HL-60/S4 treated with phorbol 12-myristate 13-acetate at 8.2 ng/mL for 4 days and 3 days (cell line): ENCODE data around the gene RNF11.

Source experiments
- in situ Hi-C: fragments of 300-500 bp; cut with MboI; formaldehyde crosslinking; loops from 2 replicates; pipeline ENCODE4 v1.15.0; 2022; ENCODE audit warnings: low sequenced_read_pairs

RNF11 gene

DNA sequence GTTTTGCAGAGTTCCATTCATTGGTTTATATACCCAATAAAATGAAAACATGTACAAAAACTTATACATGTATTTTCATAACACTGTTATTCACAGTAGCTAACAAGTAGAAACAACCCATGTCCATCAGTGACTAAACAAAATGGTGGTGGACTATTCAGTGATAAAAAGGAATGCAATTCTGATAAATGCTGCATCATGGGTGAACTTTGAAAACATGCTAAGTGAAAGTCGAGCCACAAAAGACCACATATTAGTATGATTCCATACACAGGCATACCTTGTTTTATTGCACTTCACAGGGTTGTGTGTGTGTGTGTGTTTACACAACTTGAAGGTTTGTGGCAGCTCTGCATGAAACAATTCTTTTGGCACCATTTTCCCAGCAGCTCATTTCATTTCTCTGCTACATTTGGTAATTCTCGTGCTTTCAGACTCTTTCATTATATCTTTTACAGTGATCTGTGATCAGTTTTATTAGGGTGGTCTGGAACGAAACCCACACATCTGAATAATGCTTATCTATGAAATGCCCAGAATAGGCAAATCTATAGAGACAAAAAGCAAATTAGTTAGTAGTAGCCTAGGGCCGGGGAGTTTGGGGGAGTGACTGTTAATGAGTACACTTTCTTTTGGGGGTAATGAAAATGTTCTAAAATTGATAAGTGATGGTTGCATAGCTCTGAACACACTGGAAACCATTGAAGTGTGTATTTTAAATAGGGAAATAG lies 27.2 kb downstream of the RNF11 start:
- in situ Hi-C loops, result no loop called here

DNA sequence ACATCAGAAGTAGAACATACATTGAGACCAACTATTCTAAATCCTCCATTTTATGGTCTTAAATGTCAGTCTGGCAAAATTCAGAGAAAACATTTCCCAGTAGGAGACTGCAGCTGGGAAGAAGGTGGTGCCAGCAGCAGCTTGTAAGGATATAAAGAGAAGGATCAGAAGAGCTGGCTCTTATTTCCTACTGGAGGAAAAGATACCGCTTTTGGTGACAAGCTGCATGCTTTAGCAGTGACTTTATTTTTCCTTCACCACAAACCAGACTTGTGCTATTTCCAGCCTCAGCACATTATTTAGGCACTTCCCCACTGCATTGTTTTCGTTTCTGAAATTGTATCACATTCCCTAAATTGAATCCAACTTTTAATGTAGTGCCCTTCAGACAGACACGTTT lies 28.4 kb downstream of the RNF11 start:
- in situ Hi-C loops, result no loop called here

DNA sequence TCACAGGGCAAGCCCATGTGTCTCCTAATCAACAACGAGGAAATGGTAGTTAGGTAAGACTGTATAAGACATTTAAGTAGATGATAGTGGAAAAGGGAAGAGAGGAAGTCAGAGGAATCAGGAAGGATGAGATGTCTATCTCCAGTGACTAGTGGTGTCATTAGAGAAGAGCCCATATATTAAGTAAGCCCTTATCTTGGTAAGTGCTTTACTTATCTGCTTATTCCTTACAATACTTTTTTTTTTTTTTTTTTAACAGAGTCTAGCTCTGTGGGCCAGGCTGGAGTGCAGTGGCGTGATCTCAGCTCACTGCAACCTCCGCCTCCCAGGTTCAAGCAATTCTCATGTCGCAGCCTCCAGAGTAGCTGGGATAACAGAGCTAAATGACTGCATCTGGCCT lies 29.5 kb downstream of the RNF11 start:
- in situ Hi-C loops, result no loop called here

DNA sequence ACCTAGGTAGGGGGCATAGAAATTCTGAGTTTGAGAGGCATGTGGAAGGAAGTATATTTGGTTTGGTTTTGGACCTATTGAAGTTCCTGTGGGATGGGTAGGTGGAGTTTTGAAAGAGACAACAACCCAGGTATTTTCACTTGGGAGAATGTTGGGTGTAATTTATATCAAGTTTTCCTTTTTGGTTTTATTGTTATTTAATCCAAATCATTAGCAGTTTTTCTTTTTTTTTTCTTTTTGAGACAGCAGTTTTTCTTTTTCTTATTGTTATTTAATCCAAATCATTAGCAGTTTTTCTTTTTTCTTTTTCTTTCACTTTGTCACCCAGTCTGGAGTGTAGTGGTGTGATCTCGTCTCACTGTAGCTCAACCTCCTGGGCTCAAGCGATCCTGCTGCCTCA lies 30.1 kb downstream of the RNF11 start:
- in situ Hi-C loops, result no loop called here

DNA sequence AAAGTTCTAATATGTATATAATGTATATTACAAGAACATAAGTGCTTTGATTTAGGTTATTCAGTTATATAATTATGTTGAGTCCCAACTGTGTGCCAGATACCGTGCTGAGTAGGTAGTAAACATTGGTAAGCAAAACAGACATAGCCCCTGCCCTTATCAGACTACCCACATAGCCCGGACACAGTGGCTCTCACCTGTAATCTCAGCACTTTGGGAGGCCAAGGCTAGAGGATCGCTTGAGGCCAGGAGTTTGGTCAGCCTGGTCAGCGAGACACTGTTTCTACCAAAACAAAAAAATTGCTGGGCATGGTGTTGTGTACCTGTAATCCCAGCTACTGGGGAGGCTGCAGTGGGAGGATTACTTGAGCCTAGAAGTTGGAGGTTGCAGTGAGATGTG lies 30.7 kb downstream of the RNF11 start:
- in situ Hi-C loops, result no loop called here

DNA sequence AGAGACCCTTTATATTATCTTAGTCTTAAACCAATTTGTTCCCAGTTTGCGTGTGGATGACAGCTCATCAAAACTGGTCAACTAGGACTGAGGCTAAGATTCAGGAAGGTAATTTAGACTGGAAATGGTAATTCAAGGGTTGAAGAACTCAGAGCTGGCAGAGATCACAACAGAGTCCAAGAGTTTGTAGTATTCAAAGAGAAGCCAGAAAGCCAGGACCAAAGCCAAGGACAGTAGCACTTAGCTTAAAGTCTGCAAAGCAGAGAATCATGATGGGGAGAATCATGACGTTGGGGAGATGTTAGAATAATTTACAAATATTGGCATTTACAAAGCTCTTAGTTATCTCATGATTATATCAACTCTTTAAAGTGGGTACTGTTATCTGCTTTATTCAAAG lies 32.6 kb downstream of the RNF11 start:
- in situ Hi-C loops, result no loop called here

DNA sequence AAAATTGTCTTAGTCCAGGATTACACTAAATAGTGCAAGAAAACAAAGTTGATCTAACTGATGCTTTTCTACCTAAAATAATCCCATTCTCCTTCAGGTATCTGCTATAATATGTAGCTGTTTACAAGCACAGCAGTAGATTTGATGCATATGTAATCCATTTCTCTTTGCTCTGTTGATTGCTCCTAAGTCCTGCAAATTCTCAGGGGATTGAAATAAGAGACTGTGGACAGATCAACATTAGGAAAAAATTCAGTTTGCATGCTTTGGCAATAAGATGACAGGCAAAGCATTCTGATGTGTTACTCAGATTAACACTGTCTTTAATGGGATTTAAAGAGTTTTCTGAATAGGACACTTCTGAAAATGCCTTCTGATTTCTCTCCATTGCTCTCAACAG lies 34.7 kb downstream of the RNF11 start:
- in situ Hi-C loops, result no loop called here

DNA sequence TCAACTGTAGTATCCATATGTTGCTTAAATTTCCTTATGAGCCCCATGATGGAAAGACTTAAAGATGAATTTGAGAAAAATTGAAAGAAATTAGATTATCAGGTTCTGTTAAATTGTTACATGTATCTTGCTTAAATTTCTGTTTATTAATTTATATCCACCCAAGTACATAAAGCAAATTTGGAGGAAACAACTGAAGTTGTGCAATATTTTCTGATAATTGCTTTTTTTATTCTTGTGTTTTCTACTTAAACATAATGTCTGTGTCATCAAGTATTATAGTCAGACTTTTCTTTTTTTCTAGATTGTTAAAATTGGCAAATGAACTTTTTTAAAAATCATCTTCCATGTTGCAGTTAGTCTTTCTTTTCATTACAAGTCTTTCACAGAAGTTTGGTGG lies 36.8 kb downstream of the RNF11 start:
- in situ Hi-C loops, result no loop called here

DNA sequence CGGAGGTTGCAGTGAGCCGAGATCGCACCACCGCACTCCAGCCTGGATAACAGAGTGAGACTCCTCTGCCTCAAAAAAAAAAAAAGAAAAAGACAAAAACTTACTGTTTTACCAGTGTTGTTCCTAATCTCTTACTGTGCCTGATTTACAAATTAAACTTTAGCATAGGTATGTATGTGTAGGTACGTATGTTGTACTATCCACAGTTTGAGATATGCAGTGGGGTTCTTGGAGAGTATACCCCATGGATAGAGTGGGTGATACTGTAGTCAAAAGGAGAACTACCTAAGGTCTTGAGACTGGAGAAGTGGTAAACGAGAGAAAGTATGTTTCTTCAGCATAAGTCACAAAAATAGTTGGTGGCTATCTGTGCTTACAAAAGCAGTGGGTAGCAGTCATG lies 38.6 kb downstream of the RNF11 start:
- in situ Hi-C loops, result no loop called here

DNA sequence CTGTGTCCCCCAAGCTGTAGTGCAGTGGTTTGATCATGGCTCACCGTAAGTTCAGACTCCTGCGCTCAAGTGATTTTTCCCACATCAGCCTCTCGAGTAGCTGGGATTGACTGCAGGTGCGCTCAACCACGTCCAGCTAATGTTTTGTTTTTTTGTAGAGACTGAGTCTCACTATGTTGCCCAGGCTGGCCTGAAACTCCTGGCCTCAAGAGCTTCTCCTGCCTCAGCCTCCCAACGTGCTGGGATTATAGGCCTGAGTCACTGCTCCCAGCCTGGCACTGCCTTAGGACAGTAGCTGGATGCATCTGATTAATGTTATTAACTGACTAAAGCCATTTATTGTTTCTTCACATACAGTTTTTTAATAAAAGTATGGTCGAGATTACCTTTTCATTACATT lies 40.2 kb downstream of the RNF11 start:
- in situ Hi-C loops, result no loop called here

DNA sequence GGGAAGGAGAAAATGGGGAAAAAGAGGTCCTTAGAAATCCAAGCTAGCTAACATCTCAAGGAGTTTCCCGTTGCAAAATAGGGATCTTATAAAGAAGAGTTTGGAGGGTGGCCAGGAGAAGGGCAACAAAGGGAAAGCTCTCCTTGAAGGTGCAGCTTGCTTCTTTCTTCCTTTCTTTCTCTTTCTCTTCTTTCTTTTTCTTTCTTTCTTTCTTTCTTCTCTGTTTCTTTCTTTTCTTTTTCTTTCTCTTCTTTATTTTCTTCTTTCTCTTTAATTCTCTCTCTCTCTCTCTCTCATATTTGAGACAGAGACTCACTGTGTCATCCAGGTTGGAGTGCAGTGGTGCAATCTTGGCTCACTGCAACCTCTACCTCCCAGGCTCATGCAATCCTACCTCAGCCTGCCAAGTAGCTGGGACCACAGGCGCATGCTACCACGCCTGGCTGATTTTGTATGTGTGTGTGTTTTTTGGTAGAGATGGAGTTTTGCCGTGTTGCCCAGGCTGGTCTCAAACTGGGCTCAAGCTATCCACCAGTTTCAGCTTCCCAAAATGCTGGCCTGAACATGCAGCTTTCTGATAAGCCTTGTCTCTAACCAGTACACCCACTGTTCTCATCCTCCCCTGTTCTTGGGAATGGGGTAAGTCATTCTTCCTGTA lies 44.4 kb downstream of the RNF11 start:
- in situ Hi-C loops, result no loop called here

DNA sequence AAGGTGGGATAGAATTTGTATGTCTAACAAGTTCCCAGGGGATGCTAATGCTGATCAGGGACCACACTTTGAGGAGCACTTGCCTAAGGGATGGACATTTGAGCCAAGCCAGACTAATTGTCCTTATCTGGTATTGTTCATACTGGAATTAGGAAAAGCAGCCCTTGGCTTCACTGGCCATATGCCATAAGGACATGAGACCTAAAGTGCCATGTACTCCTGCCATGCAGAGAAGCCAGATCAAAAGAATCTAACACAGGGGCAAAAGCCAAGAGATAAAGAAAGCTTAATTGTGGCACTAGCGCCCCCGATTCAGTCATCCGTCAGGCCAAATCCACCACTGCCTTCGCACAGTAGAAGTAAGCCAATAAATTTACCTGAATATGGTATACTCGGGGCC lies 45.7 kb downstream of the RNF11 start:
- in situ Hi-C loops, result no loop called here

DNA sequence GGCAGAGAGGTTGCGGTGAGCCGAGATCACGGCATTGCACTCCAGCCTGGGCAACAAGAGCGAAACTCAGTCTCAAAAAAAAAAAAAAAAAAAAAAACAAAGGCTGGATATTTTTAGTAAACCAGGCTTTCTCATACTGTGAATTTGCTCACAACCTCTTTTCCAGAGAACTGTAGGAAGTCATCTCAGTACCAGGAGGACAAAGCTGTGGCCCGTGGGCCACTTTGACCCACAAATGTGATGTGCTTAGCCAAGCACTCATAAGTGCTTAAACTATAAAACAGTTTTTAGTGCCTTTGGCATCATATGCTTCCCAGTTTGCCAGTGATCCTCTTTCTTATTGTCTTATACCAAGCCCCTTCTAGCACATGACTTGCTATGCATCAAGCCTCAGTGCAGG lies 46.5 kb downstream of the RNF11 start:
- in situ Hi-C loops, result no loop called here

DNA sequence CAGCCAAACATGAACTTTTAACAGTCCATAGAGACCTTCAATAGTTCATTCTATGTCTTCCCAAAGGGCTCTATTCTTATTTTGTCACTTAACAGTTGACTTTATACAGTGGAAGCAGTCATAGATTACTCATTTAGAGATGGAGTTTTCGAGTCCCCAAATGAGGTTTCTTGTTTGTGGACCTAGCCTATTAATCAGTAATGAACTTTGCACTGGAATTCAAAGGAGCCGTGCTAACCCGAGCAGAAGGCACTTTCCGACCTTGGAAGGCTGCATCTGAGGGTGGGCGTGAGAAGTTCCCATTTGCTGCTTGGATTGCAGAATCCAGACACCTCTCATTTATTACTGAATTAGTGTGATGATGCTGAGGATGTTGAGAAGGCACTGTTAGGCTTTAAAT lies 47.9 kb downstream of the RNF11 start:
- in situ Hi-C loops, result no loop called here

DNA sequence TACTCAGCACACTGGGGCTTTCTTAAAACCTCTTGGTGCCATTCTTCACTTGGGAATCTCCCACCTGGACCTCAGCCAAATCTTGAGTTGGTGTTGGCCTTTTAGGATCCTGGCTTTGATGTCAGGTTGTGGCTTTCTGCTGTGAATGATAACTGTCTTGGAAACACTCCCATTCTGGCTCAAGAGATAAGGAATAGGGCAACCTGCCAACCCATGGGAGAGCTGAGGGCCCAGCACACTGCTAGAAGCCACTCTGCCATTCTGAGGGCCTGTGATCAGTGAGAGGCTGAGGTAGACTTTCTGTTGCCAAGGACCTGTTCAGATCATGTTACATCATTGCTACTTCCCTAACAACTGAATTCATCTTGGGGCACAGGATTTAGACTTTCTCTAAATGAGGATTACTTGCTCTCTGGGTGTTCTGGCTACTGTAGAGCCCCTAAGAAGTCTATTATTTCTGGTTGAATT lies 48.4 kb downstream of the RNF11 start:
- in situ Hi-C loops, result no loop called here

DNA sequence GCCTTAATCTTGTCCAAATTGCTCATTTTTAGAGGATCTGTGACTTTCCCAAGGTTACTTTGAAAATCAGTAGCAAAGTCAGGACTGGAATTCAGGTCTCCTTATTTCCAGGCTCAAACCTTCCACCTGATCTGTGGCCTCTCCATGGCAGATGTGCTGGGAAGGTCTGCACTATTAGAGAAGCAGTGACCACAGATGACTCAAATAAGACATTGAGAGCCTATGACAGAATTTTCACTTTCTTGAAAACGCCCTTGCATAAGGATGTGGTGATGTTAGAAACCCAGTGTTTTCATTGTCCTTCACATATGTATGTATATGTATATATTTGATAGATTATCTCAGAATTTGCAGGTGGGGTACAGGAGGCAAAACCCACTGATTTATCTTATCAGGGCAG lies 49.0 kb downstream of the RNF11 start:
- in situ Hi-C loops, result no loop called here

DNA sequence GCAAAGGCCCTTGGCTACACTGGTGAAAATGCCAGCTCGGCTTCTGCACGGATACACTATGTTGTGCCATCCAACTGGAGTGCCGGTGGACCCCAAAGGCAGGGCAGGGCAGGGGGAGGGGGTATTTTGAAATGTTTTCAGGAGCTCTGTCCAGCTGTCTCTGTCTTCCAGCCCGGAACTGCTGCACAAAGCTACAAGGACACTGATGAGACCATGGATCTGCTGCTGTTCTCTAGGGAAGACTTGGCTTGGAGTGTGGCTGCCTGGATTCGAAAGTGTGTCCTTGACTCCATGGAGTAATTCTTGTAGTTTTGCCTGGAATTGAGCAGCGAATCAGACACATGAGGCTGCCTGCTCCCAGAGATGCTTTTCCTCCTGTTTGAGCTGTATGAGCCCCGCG lies 51.9 kb downstream of the RNF11 start:
- in situ Hi-C loops, result no loop called here

DNA sequence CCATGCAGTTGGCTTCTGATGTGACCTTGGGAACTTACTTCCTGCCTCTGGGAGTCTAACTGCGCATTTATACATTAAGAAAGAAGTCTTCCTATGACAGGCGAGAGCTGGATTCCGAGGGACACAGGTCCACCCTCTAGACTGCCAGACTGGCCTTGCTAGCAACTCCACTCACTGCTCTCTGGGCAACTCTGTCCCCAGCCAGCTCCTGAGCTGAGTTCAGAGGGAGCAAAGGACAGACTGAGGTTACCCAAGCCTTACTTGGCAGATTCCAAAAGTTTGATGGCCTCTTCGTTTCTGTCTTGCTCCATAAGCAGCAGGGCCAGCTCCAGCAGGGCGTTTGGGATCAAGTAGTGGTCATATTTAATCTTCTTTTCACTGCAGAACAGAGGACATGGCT lies 52.5 kb downstream of the RNF11 start:
- in situ Hi-C loops, result no loop called here

DNA sequence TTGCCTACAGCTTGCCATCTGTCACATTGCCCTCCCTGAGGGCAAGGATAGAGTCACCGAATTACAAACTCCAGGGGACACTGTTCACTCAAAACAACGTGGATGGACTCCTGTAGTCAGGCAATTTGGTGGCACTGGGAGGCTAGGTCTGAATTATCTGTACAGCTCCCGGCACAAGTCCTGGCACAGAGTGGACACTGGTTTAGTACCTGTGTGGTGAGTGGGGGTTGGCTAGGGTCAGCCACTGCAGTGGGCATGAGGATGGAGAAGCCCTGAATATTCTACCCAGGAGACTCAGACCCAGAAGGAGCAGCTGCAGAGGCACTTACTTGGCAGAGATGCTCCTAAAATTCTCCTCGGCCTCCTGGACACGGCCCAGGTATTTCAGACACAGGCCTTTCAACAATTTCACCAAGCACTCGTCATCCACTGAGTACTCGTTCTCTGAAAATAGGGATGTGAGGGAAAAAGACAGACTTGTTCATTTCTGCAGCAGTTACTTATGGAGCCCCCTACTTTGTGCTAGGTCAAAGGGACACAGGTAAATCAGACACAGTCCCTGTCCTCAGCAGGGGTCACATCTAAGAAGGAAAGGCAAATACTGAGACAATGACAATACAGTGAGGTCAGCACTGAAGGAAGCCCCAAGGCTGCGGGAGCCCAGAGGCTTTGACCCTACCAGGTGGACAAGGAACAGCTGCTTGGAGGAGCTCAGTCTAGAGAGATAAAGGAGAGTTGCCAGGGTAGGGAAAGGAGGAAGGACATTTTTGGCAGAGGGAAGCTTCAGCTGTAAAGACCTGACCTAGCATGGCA lies 53.8 kb downstream of the RNF11 start:
- in situ Hi-C loops, result no loop called here

DNA sequence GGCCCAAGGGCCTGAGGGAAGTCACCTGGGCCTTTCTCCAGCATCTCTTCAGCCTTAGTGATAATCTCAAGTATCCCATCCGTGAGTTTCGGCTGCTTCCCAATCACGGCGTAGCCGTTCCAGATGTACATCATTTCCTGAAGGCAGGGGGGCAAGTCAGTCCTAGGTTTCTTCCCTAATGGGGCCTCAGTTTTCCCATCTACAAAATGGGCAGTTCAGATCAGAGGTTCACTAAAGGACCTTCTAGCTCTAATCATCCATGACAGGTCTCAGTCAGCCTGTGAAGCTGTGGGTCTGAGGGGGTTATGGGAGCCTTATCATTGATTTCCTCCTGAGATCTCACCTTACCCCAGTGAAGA lies 54.4 kb downstream of the RNF11 start:
- in situ Hi-C loops, result no loop called here

DNA sequence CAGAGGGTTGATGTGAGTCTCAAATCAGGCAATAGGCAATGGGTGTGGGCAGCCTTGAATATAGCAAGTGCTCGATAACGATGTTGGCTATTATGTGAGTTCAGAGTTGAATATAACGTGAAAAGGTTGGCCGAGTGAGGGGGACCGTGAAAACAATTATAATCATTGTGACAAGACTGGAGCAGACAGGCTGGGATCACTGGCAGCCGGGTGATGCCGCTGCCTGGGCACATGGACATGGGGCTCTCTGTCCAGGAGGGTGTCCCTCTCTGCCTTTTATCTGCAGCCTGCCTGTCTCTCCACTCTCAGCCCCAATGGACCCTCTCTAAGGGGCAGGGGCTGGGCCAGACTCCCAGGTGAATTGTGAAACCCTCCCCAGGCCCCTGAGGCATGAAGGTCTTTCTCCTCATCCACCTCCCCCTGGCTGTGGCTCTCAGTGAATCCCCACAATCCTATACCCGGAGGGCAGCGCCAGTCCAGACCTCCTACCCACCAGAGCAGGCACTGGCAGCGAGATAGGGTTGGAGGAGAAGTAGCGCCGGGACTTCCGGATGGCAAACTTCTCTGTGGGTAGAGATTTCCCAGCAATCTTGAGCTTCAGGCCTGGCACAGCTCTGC lies 57.9 kb downstream of the RNF11 start:
- in situ Hi-C loops, result no loop called here
